Caco-2 (cell line): ENCODE results near the gene BRINP1. TPM values are rescaled to one million over a fixed set of nuclear protein-coding genes. Genes with fewer than 3 reads are reported as not detected.

ENCODE experiments used
- BruUV-seq: library from RNA; stranded (reverse); fragments of 400-500 nt; replicated peaks from 2 replicates; lab custom pipeline; 2021; lab: Mats Ljungman, UMichigan
- CTCF ChIA-PET: fragments of 300-600 bp; sonication (Branson Sonifier 250); formaldehyde crosslinking; loops from one replicate; lab custom pipeline; 2022; ENCODE audit warnings: antibody characterized with exemption; lab: Charles Lee
- POLR2A ChIA-PET: fragments of 300-600 bp; sonication (Branson Sonifier 250); formaldehyde crosslinking; loops from one replicate; lab custom pipeline; 2022; ENCODE audit warnings: antibody characterized with exemption; lab: Charles Lee
- DNase-seq, 2 experiments: peaks; one replicate each; pipeline versions ENCODE4 v3.0.0 to v3.0.0-alpha.2; 2020 to 2022
- H3K27me3 ChIP-seq: replicated peaks from 2 replicates; pipeline ENCODE4 v1.6.0; 2011; ENCODE audit warnings: low read length; ENCODE audit not compliant: control insufficient read depth, insufficient read depth
- H3K36me3 ChIP-seq: 2 replicates; pipeline ENCODE4 v1.5.1; 2011; ENCODE audit warnings: low read length; ENCODE audit not compliant: control insufficient read depth, insufficient read depth
- H3K4me1 ChIP-seq: fragments of 250-450 bp; sonication (Bioruptor Pico); 2 replicates; pipeline ENCODE4 v1.5.1; 2020; ENCODE audit warnings: mild to moderate bottlenecking
- H3K4me3 ChIP-seq: 2 replicates; pipeline ENCODE4 v1.5.1; 2011; ENCODE audit warnings: low read depth, mild to moderate bottlenecking, control low read depth, low read length
- H3K9me3 ChIP-seq: fragments of 250-450 bp; sonication (Bioruptor Pico); 2 replicates; pipeline ENCODE4 v1.5.1; 2020; ENCODE audit warnings: mild to moderate bottlenecking, moderate library complexity
- H3K27ac Mint-ChIP-seq: one replicate; pipeline ENCODE4 v1.8.0; 2022; ENCODE audit warnings: mixed read lengths; ENCODE audit not compliant: unreplicated experiment
- H3K27me3 Mint-ChIP-seq: one replicate; pipeline ENCODE4 v1.8.0; 2022; ENCODE audit warnings: mixed read lengths; ENCODE audit not compliant: insufficient read depth, unreplicated experiment
- H3K36me3 Mint-ChIP-seq: one replicate; pipeline ENCODE4 v1.8.0; 2022; ENCODE audit warnings: mild to moderate bottlenecking, mixed read lengths; ENCODE audit not compliant: insufficient read depth, unreplicated experiment
- H3K4me1 Mint-ChIP-seq: one replicate; pipeline ENCODE4 v1.8.0; 2022; ENCODE audit warnings: low read depth, mixed read lengths; ENCODE audit not compliant: unreplicated experiment
- H3K4me3 Mint-ChIP-seq: one replicate; pipeline ENCODE4 v1.8.0; 2022; ENCODE audit warnings: mild to moderate bottlenecking, moderate library complexity, mixed read lengths; ENCODE audit not compliant: unreplicated experiment
- H3K9me3 Mint-ChIP-seq: one replicate; pipeline ENCODE4 v1.8.0; 2022; ENCODE audit warnings: mixed read lengths; ENCODE audit not compliant: unreplicated experiment
- CTCF ChIP-seq, 2 experiments: fragments of 200-600 bp in 1 of 2; IDR thresholded peaks; 1 replicate in 1 of 2; 2 replicates in 1 of 2; pipeline versions ENCODE4 v1.5.1 to v1.8.0; 2011 to 2022; ENCODE audit warnings: antibody characterized with exemption in 1 of 2, control low read depth in 1 of 2, inconsistent platforms in 1 of 2, low read depth in 1 of 2, low read length in 1 of 2, mild to moderate bottlenecking in 1 of 2, moderate library complexity in 1 of 2; ENCODE audit not compliant: insufficient read depth in 1 of 2, severe bottlenecking in 1 of 2, unreplicated experiment in 1 of 2
- intact Hi-C: fragments of 100-400 bp; cut with micrococcal nuclease; formaldehyde crosslinking; loops from one replicate; pipeline ENCODE4 v1.10.0; 2022; ENCODE audit not compliant: unreplicated experiment
- total RNA-seq: library from RNA; stranded (reverse); gene quantifications from 2 replicates; pipeline ENCODE4 v1.2.3, GENCODE V29; 2022

The BRINP1 gene
- total RNA-seq, 1 experiment from 2014 or later, result not detected

- Histone ChIP-seq H3K9me3 (no peaks in the 10 kb centered on the region), H3K4me1 (no peaks in the 10 kb centered on the region), H3K27me3 (no peaks in the 10 kb centered on the region), H3K4me3 (no peak overlapping the region), H3K36me3 (no peaks in the 10 kb centered on the region)
- DNase-seq, result no peak
- no TSS peak for BruUV-seq
- H3K4me3 Mint-ChIP-seq, result no peak overlapping the region
- peaks cover 13% of the 10 kb centered on the region for H3K27me3 Mint-ChIP-seq
- CTCF ChIA-PET, result no interaction called here
- H3K4me1 Mint-ChIP-seq, result no peaks in the 10 kb centered on the region
- H3K27ac Mint-ChIP-seq, result no peak overlapping the region
- POLR2A ChIA-PET, result no interaction called here
- no peaks in the 10 kb centered on the region for H3K36me3 Mint-ChIP-seq
- intact Hi-C loops, result no loop called here
- TF ChIP-seq CTCF (IDR thresholded peaks at IDR 0.05; ENCODE audit: insufficient read depth in 1 of 2, low read depth in 1 of 2, low read length in 1 of 2, severe bottlenecking in 1 of 2, unreplicated experiment in 1 of 2), result no peak
- H3K9me3 Mint-ChIP-seq, result no peaks in the 10 kb centered on the region
Measured at GRCh38 chr9:119273325-119273904, 95.8 kb downstream of the BRINP1 start.

GRCh38 chr9:119272500-119273211, 96.6 kb downstream of the BRINP1 start:
- POLR2A ChIA-PET, result no interaction called here
- H3K4me1 ChIP-seq, result no peaks in the 10 kb centered on the region
- no peaks in the 10 kb centered on the region for H3K4me1 Mint-ChIP-seq

GRCh38 chr9:119268985-119269384, 100.2 kb downstream of the BRINP1 start:
- POLR2A ChIA-PET, result no interaction called here
- TF ChIP-seq CTCF (IDR thresholded peaks at IDR 0.05; ENCODE audit: insufficient read depth in 1 of 2, low read depth in 1 of 2, low read length in 1 of 2, severe bottlenecking in 1 of 2, unreplicated experiment in 1 of 2), result no peak
- Histone ChIP-seq H3K36me3 (no peaks in the 10 kb centered on the region), H3K9me3 (no peaks in the 10 kb centered on the region), H3K4me3 (no peak overlapping the region), H3K4me1 (no peaks in the 10 kb centered on the region), H3K27me3 (no peaks in the 10 kb centered on the region)
- Mint-ChIP-seq H3K36me3 (no peaks in the 10 kb centered on the region), H3K27ac (no peak overlapping the region), H3K9me3 (no peaks in the 10 kb centered on the region), H3K27me3 (peaks cover 20% of the 10 kb centered on the region), H3K4me1 (no peaks in the 10 kb centered on the region), H3K4me3 (no peak overlapping the region)
- BruUV-seq, result no TSS peak
- intact Hi-C loops, result no loop called here
- no peak for DNase-seq
- CTCF ChIA-PET, result no interaction called here

More at GRCh38 chr9:119272500-119273211, 96.6 kb downstream of the BRINP1 start:
- BruUV-seq, result no TSS peak
- H3K36me3 ChIP-seq, result no peaks in the 10 kb centered on the region
- DNase-seq, result no peak
- H3K4me3 Mint-ChIP-seq, result no peak overlapping the region
- H3K4me3 ChIP-seq, result no peak overlapping the region
- H3K36me3 Mint-ChIP-seq, result no peaks in the 10 kb centered on the region
- H3K9me3 Mint-ChIP-seq, result no peaks in the 10 kb centered on the region
- H3K27ac Mint-ChIP-seq, result no peak overlapping the region
- H3K9me3 ChIP-seq, result no peaks in the 10 kb centered on the region
- no peak for TF ChIP-seq CTCF (IDR thresholded peaks at IDR 0.05; ENCODE audit: insufficient read depth in 1 of 2, low read depth in 1 of 2, low read length in 1 of 2, severe bottlenecking in 1 of 2, unreplicated experiment in 1 of 2)
- H3K27me3 ChIP-seq, result no peaks in the 10 kb centered on the region
- CTCF ChIA-PET, result interaction anchor here (0.6 kb wide), 1 partner anchor 1160 kb away, joined by 3 read pairs; no protein-coding TSS in a partner anchor
- intact Hi-C loops, result no loop called here
- H3K27me3 Mint-ChIP-seq, result peaks cover 13% of the 10 kb centered on the region
